GM21619 (cell line): ENCODE data around the gene TNFAIP1.
"Not testable (repeated sequence)": the region's sequence is repeated elsewhere in the genome, so short reads cannot be mapped to it uniquely, and the experiment has no call there.

Source experiments
- ATAC-seq: cut with Tn5 transposase; IDR thresholded peaks from one replicate; pipeline ENCODE4 v1.9.1; 2021; ENCODE audit not compliant: unreplicated experiment

TNFAIP1 gene, protein sequence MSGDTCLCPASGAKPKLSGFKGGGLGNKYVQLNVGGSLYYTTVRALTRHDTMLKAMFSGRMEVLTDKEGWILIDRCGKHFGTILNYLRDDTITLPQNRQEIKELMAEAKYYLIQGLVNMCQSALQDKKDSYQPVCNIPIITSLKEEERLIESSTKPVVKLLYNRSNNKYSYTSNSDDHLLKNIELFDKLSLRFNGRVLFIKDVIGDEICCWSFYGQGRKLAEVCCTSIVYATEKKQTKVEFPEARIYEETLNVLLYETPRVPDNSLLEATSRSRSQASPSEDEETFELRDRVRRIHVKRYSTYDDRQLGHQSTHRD

DNA sequence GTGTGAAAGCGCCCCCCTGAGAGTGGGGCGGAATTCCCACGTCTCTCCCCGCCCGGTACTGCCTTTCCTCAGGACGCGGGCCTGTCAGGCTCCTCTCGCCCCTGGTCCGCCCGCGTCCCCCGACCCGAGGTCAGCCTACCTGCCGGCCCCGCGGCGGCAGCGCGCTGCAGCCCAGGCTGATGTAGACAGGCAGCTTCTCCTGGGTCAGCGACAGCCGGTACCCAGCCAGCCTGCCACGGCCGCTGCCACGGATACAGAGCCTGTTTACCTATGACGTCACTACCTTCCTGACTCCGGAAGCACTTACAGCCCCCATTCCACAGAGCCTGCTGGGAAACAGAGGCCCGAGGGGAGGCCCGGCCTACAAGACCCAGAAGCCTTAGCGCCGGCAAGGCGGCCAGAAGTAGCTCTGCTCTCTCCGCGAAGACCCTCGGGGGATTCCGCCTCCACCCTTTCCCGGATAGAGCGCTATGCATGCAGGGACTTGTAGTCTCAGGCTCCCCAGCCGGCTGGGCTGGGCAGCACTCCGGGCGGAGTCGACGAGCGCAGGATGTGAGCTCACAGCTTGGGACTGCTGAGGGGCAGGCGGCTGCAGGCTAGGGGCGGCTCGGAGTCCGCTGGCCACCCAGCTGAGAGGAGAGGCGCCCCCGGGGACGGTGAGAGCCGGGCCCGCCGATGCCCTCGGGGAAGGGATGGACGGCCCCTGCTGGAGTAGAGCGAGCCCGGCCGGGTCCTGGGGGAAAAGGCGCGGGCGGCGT lies at the start of gene TNFAIP1, which contains the start of gene IFT20:
Gene TNFAIP1, plus strand, starts transcription at position 561 of the 758 bp plus-strand sequence. CDS start 3,761 bp downstream, outside the sequence.
Gene IFT20, minus strand, starts transcription at position 272 of the 758 bp plus-strand sequence. CDS start 3,487 bp downstream, outside the sequence.
- ATAC-seq: peak; percentile 92

DNA sequence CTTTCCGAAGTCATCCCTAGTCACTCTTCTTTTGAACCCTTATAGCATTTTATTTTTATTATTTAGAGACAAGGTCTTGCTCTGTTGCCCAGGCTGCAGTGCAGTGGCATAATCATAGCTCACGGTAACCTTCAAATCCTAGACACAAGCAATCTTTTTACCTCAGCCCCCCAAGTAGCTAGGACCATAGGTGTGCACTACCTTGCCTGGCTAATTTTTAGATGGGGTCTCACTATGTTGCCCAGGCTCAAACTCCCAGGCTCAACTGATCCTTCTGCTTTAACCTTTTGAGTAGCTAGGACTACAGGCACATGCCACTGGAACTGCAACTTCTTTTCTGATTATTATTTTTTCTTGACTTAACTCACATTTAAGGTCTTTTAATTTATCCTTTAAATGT lies 49.6 kb upstream of the TNFAIP1 start:
- ATAC-seq: no peak

DNA sequence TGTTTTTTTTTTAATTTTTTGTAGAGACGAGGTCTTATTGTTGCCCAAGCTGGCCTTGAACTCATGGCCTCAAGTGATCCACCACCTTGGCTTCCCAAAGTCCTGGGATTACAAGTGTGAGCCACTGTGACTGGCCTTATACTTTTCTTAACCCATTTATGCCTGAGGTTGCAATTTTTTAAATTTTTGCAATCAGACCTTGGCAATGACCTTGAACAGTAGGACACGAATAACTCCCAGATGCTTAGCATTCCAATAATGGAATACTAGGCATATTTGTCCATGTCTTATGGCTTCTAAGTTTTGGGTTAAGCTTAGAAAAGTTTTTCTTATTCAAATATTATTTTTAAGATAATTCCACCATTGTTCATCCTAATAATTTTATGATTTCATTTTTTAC lies 44.9 kb upstream of the TNFAIP1 start:
- no peak for ATAC-seq

DNA sequence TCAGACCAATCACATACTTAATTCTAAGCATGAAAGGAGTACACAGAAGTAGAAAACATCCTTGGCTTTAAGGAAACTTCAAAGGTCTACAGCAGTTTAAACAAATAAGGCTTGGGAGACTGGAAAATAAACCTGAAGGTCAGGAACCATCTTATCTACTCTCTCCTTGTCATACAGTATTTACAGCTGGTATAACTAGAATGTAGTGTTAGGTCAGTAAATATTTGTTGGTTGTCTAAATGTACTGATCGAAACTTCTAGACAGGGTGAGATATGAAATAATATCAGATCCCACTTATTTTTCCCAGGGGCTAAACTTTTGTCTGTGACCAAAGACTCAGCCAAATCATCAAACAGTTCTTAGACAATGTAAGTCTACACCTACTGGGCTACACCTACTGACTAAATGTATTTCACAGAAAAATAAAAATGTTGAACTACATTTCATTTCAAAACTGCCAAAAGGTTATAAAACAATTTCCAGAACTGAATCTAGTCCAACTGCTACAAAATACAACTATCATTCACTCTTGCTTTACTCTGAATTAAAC lies 43.7 kb upstream of the TNFAIP1 start:
- ATAC-seq: no peak

DNA sequence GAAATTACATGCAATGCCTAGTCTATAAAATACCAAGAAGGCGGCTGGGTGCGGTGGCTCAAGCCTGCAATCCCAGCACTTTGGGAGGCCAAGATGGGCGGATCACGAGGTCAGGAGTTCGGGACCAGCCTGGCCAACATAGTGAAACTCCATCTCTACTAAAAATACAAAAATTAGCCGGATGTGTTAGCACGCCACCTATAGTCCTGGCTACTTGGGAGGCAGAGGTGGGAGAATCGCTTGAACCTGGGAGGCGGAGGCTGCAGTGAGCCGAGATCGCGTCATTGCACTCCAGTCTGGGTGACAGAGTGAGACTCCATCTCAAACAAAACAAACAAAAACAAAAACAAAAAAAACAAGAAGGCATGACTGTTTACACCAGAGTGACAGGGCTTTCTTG lies 42.7 kb upstream of the TNFAIP1 start:
- ATAC-seq: not testable (repeated sequence)

DNA sequence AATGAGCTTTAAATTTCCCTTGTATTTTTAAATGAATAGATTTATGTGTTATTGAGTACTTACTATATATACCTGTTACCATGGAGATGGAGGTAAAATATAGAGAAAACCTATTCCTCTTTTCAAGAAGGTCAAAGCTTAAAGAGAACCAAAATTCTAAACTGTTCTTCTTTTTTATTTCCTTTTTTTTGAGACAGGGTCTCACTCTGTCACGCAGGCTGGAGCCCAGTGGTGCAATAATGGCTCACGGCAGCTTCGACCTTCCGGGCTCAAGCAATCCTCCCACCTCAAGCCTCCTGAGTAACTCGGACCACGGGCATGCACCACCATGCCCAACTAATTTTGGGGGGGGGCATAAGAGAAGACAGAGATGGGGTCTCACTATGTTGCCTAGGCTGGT lies 41.6 kb upstream of the TNFAIP1 start:
- no peak for ATAC-seq

DNA sequence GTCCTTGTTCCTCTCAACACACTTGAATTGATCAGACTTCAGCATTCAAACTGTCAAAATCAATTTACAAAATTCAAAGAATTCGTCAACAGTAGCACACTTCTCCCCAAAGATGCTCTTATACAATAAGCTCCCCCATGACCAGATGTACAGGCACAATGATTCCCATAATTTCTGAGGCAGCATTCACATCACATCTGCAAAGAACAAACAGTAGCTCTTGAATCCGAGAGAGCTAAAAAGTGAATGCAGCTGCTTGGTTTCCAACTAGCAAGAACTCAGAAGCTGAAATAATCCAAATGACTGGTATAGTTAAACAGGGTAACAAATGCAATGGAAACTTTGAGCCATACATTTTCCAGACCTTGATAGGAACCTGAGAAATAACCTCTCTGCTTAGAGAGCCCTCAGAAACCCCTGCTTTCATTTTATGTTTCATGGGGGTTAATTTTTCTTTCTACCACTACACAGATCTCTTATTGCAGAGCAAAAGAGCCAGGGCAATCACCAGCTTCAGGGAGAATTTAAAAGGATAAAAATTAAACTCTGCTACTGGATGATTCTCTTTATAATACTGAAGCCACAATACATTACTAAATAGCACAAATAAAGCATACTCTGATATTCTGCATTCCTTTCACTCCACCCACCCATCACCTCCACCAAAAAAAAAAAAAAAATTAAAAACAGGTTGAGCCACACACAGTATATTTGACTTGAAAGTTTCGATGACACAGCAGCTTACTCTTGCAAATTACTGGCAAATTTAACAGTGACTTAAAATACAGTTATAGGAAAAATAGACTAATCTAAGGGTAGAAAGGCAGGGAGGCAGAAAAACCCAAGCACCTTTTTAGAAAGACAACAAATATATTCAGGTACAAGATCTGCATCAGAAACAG lies 39.6 kb upstream of the TNFAIP1 start:
- no peak for ATAC-seq

DNA sequence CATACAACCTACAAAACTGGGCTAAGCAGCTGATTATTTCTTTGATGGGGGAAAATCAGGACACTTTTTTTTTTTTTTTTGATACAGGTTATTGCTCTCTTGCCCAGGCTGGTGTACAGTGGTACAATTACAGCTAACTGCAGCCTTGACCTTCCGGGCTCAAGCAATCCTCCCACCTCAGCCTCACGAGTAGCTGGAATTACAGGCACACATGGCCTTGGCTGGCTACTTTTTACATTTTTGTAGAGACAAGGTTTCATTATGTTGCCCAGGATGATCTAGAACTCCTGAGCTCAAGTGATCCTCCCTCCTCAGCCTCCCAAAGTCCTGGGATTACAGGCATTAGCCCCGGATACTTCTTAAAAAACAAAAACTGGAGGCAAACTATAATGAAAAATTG lies 37.1 kb upstream of the TNFAIP1 start:
- no peak for ATAC-seq

DNA sequence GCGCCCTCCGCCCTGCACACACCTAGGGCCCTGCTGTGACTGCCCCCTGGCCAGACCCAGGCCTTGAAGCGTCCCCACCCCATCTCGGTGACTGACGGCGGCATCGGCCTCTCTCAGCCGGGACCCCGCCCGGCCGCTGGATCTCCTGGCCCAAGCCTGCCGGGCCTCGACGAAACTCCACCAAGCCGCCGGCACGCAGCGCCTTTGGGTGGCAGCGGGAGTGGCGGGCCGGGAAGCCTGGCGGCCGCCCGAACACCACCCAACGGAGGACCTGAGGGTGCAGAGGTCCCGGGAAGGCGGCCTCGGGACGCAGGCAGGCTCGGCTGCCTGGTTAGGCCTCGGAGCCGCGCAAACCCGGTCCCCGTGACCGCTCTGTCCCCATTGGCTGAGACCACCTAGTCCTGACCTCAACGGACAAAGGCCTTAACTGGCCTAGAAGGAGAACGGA lies 28.6 kb upstream of the TNFAIP1 start:
- no peak for ATAC-seq

DNA sequence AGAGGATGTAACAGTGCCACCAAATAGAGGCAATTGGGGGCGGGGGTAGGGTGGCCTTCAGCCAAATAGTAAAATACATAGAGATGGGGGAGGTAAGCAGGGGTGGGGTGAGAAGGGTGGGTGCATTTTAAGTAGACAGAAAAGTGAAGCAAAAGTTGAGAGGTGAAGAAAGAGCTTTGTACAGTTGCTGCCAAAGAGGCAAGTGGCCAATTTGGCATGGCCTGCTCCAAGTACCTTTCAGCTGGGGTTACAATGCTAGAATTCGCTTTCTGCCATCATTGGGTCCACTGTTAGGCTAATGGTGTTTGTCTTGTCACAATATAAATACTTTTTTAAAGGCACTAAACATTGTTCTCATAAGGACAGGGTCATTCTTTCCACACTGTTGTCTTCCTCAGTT lies 21.7 kb upstream of the TNFAIP1 start:
- no peak for ATAC-seq

DNA sequence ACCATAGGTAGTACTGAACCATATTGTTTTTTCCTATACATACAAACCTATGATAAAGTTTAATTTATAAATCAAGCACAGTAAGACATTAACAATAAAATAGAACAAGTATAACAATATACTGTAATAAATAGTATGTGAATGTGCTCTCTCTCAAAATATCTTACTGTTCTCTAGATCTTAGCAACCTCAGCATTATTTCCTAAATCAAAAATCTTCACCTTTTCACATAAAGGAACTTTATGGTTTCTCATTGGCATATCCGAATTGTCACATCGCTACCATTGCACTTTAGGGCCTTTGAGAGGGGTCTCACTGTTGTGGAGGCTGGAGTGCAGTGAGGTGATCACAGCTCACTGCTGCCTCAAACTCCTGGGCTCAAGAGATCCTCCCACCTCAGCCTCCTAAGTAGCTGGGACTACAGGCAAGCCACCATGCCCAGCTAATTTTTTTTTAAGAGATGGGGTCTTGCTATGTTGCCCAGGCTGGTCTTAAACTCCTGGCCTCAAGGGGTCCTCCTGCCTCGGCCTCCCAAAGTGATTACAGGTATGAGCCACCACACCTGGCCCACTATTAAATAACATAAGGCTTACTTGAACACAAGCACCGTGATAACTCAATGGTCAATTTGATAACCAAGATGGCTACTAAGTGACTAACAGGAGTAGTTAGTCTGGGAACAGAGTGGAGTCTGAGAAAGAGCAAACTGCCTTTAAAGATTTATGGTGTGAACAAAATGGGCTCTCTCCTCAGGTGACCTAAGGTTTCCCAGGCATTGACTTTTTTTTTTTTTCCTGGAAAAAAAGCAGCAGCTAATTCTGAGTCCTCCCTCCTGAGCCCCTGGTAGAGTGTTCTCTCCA lies 19.5 kb upstream of the TNFAIP1 start:
- ATAC-seq: no peak

DNA sequence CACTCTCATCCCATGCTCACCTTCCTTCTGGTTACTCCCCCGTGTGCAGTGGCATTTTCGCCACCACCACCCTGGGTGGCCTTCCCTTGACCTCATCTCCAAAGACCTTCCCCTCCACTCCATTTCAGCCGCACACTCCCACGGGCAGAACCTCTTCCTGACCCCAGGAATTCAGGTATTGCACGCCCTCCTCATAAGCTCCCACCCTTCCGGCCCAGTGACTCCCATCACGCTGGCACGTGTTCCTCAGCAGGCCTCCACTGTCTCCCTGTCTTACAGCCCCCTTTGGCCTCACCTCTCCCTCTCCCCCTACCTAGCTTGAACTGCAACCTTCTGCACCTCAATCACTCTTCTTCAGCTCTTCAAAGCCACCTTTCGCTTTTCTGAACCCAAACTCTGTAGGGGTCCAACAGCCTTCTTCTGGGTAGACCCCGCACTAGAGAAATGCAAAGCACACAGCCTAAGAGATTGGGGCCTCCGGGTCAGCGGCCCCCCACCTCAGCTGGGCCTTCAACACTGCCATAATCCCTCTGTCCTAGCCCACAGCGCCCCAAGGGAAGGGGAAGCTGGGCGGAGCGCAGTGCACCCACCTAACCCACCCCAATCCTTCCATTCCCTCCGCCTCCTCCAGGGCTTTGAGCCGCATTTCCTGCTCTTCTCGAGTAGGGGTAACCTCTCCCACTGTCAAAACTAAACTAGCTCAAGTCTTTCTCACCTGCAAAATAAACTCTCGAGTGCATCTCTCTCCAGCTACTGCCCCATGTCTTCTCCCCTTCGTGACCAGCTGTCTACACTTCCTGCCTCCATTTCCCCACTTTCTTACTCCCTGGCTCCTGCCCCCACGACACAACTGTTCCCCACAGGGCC lies 18.2 kb upstream of the TNFAIP1 start:
- no peak for ATAC-seq

DNA sequence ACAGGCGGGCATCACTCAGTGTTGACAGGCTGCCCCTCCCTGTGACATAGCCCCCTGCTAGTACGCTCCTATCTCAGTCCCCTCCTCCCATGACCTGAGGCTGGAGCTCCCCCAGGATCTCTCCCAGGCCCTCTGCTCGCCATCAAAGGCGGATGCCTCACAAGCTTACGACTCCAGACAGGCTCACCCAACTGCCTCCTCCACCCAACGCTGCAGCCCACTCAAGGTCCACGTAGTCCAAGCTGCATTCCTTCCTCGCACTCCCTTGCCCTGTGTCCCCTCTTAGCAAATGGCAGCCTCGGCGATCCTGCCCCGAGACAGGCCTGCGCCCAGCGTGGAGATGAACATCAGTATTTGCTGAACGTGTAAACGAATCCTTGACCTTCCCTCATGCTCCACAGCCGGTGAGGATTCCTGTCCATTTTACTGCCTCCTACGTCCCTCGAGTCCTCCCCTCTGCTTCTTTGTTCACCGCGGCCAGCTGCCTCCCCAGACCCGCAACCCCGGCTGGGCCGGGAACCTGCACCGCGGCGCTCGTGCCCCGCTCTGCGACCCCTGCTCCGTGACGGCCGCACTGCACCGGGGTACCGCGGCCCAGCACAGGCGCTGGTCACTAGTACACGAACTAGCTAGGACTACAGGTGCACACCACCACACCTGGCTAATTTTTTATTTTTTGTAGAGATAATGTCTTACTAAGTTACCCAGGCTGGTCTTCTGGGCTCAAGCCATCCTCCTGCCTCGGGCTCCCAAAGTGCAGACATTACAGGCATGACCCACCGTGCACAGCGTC lies 17.4 kb upstream of the TNFAIP1 start:
- peak; percentile 4 for ATAC-seq

DNA sequence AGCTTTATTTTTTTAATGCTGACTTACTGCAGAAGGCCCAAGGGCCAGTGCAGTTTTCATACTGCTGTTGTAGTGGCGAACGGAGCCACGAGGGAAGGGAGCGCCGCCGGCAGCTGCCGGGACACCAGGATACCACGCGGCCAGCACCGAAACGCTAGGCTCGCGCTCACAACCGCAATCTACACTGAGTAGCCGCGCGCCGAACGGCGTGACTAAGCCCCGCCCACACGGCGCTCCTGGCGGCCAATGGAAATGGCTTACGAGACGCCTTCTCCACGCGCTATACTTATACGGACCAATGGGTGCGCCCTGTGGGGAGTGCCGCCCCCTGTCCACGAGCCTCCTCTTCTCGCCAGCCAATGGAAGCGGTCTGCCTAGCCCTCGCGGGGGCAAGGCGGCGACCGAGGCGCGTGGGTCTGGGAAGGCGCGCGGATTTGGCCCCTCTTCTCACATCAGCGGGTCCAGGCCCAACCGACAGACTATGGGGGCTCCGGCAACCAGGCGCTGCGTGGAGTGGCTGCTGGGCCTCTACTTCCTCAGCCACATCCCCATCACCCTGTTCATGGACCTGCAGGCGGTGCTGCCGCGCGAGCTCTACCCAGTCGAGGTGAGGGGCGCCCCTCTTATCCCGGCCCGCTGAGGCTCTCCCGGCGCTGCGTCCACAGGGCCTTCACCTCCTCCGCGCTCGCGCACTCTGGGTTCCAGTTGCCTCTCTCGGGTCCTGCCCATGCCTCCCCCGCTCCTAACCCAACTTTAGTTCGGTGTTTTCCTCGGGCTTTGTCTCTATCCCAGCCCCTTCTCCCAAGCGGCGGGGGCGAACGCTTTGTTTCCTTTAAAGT lies 16.6 kb upstream of the TNFAIP1 start, which contains the start of gene TMEM97:
Gene TMEM97, plus strand, starts transcription at position 442 of the 839 bp plus-strand sequence. Its CDS starts 40 bp downstream, at position 482.
- peak; percentile 91 for ATAC-seq

DNA sequence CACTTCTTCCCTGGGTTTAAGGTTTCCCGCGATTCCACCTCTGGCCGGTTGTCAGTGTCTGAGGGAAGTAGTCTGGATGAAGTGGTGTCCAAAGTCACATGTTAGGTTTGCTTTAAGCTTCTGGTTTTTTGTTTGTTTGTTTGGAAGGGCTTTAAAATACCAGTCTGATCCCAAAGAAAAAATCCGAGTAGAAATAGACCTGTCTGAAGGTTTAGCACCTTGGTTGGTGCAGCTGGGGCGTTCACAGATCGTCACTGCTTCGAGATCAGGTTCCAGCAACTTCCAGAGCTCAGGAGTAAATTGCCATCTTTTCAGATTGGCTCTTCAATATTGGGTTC lies 16.0 kb upstream of the TNFAIP1 start:
- ATAC-seq: no peak

DNA sequence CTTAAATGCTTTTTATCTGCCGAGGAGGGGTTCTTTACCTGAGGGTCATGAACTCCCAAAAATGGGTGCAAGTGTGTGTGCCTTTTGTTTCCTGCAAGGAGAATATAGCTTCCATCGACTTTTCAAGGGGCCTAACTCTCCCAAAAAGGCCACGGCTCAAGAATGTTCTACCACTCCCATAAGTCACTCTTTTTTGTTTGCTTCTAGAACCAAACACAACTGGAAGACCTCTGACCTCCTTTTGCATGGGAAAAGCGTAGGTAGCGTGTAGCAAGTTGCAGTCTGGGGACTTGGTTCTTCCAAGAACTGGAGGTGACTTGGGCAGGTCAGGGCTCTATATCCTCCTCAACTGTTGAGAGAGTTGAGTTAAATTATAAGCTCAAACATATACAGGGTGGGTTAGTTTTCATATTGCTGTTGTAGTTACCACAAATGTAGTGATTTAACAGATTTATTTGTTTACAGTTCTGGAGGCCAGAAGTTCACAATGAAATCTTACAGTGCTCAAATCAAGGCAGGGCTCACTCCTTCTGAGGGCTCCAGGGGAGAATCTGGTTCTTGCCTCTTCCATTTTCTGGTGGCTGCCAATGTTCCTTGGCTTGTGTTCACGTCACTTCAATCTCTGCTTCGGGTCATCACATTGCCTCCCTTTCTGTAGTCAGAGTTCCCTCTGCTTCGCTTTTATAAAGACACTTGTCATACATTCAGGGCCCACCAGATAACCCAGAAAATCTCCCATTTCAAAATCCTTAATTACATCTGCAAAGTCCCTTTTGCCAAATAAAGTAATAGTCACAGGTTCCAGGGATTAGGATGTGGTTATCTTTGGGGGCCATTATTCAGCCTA lies 15.1 kb upstream of the TNFAIP1 start:
- ATAC-seq: no peak
